CD4-positive, alpha-beta T cell (primary cell): ENCODE results near the gene TENT5C. TPM values are rescaled to one million over a fixed set of nuclear protein-coding genes. Genes with fewer than 3 reads are reported as not detected.

Experiments used
- ATAC-seq: fragments of 200-7000 bp; cut with Tn5 transposase; one replicate; pipeline ENCODE4 v1.10.0; 2022; ENCODE audit warnings: mild to moderate bottlenecking; ENCODE audit not compliant: poor library complexity
- CTCF ChIA-PET: fragments of 350-600 bp; sonication (Branson Sonifier 250); formaldehyde crosslinking; loops from one replicate; lab custom pipeline; 2021; ENCODE audit warnings: antibody characterized with exemption, inconsistent platforms; lab: Charles Lee
- POLR2A ChIA-PET: fragments of 350-600 bp; sonication (Branson Sonifier 250); formaldehyde crosslinking; loops from one replicate; lab custom pipeline; 2021; ENCODE audit warnings: antibody characterized with exemption, inconsistent platforms; lab: Charles Lee
- DNase-seq, 14 experiments: peaks; one replicate each; pipeline ENCODE4 v3.0.0-alpha.2; 2013 to 2020; ENCODE audit warnings: mixed read lengths in 2 of 14
- H3K27ac ChIP-seq, 2 donors: one replicate each; pipeline versions ENCODE4 v1.5.1 to v1.7.0; 2013; ENCODE audit warnings: low read length in 2 of 2, low read depth in 1 of 2, mild to moderate bottlenecking in 1 of 2
- H3K27me3 ChIP-seq, 2 experiments: 1 replicate in 1 of 2; 2 replicates in 1 of 2; pipeline versions ENCODE4 v1.6.1 to v1.7.0; 2013; ENCODE audit warnings: low read length in 2 of 2, control low read depth in 1 of 2, mild to moderate bottlenecking in 1 of 2, moderate library complexity in 1 of 2; ENCODE audit not compliant: insufficient read depth in 2 of 2, control insufficient read depth in 1 of 2
- H3K36me3 ChIP-seq: one replicate; pipeline ENCODE4 v1.6.1; 2013; ENCODE audit warnings: low read length, control low read depth; ENCODE audit not compliant: insufficient read depth
- H3K4me1 ChIP-seq: one replicate; pipeline ENCODE4 v1.6.1; 2013; ENCODE audit warnings: low read length, control low read depth; ENCODE audit not compliant: insufficient read depth
- H3K4me3 ChIP-seq: one replicate; pipeline ENCODE4 v1.5.1; 2013; ENCODE audit warnings: mild to moderate bottlenecking, low read length, moderate library complexity
- H3K9me3 ChIP-seq, 2 experiments: 1 replicate in 1 of 2; 2 replicates in 1 of 2; pipeline versions ENCODE4 v1.6.1 to v1.7.0; 2013; ENCODE audit warnings: low read length in 2 of 2, mild to moderate bottlenecking in 2 of 2, control low read depth in 1 of 2, moderate library complexity in 1 of 2; ENCODE audit not compliant: control insufficient read depth in 1 of 2, insufficient read depth in 1 of 2
- H3K27ac Mint-ChIP-seq: one replicate; pipeline ENCODE4 v1.8.0; 2020; ENCODE audit warnings: mixed read lengths
- H3K27me3 Mint-ChIP-seq: one replicate; pipeline ENCODE4 v1.8.0; 2021; ENCODE audit warnings: mixed read lengths
- H3K36me3 Mint-ChIP-seq: one replicate; pipeline ENCODE4 v1.8.0; 2021; ENCODE audit warnings: low read depth, mixed read lengths
- H3K4me1 Mint-ChIP-seq: one replicate; pipeline ENCODE4 v1.8.0; 2021; ENCODE audit warnings: low read depth, mixed read lengths
- H3K4me3 Mint-ChIP-seq: one replicate; pipeline ENCODE4 v1.8.0; 2020; ENCODE audit warnings: mild to moderate bottlenecking, mixed read lengths
- H3K9me3 Mint-ChIP-seq: one replicate; pipeline ENCODE4 v1.8.0; 2020; ENCODE audit warnings: mixed read lengths
- CTCF ChIP-seq: fragments of 200-600 bp; IDR thresholded peaks from one replicate; pipeline ENCODE4 v1.8.0; 2022; ENCODE audit warnings: antibody characterized with exemption, mild to moderate bottlenecking
- intact Hi-C, 2 experiments: fragments of 100-400 bp; cut with DNase I in 1 of 2; cut with micrococcal nuclease in 1 of 2; formaldehyde crosslinking; loops; one replicate each; pipeline versions ENCODE4 v1.15.1 to v1.9.0; 2023 to 2025; cut with DNase I, micrococcal nuclease
- total RNA-seq, 174 experiments: library from RNA in 2 of 174; stranded (reverse) in 2 of 174; gene quantifications; one replicate each; pipeline ENCODE4 v1.2.3 and lab custom pipeline; 2021 to 2026

Gene TENT5C
- total RNA-seq, 2 experiments from 2014 or later = 122 to 123 TPM

- no peaks in the 10 kb centered on the region for H3K9me3 Mint-ChIP-seq
- Histone ChIP-seq H3K27me3 (no peaks in the 10 kb centered on the region), H3K9me3 (no peaks in the 10 kb centered on the region), H3K4me3 (no peak overlapping the region), H3K36me3 (no peaks in the 10 kb centered on the region), H3K27ac (no peak overlapping the region), H3K4me1 (peaks cover 13% of the 10 kb centered on the region)
- no peak for TF ChIP-seq CTCF
- intact Hi-C loops = no loop called here
- H3K4me1 Mint-ChIP-seq = peaks cover 16% of the 10 kb centered on the region
- ChIA-PET CTCF (no interaction called here), POLR2A (interaction anchor here (0.6 kb wide), 1 partner anchor 126 kb away, joined by 3 read pairs; no protein-coding TSS in a partner anchor)
- ATAC-seq (no peak), DNase-seq (peak in 1 of 14 experiments; percentile 6)
- H3K27ac Mint-ChIP-seq = no peak overlapping the region
- no peaks in the 10 kb centered on the region for H3K36me3 Mint-ChIP-seq
- H3K4me3 Mint-ChIP-seq = no peak overlapping the region
- H3K27me3 Mint-ChIP-seq = no peaks in the 10 kb centered on the region
Observed at GRCh38 chr1:117577191-117577885, 28.5 kb upstream of the TENT5C start.

DNA sequence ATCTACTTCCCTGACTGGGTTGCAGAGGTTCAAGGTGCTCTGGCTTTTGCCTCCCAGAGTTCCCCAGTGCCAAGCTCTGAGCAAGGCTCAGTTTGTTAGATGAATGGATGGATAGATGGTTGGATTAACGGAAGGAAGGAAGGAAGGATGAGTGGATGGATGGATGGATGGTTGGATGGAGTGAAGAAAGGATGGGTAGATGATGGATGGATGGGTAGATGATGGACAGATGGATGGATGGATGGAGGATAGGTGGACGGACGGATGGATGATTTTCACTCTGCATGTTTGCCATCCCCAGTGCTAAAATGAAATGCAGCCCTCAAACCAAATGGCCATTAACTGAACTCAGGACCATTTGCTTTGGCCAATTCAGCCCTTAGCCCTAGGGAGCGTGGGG is 27.4 kb upstream of the TENT5C start:
- CTCF ChIA-PET = no interaction called here
- POLR2A ChIA-PET = no interaction called here
- Histone ChIP-seq H3K4me3 (no peak overlapping the region), H3K9me3 (no peaks in the 10 kb centered on the region), H3K27ac (no peak overlapping the region), H3K4me1 (peaks cover 2% of the 10 kb centered on the region), H3K36me3 (no peaks in the 10 kb centered on the region), H3K27me3 (no peaks in the 10 kb centered on the region)
- no peak overlapping the region for H3K4me3 Mint-ChIP-seq
- no peak for ATAC-seq
- H3K36me3 Mint-ChIP-seq = no peaks in the 10 kb centered on the region
- DNase-seq = no peak
- H3K4me1 Mint-ChIP-seq = peaks cover 5% of the 10 kb centered on the region
- H3K27ac Mint-ChIP-seq = no peak overlapping the region
- intact Hi-C loops = no loop called here
- H3K27me3 Mint-ChIP-seq = no peaks in the 10 kb centered on the region
- H3K9me3 Mint-ChIP-seq = no peaks in the 10 kb centered on the region
- TF ChIP-seq CTCF = no peak

DNA sequence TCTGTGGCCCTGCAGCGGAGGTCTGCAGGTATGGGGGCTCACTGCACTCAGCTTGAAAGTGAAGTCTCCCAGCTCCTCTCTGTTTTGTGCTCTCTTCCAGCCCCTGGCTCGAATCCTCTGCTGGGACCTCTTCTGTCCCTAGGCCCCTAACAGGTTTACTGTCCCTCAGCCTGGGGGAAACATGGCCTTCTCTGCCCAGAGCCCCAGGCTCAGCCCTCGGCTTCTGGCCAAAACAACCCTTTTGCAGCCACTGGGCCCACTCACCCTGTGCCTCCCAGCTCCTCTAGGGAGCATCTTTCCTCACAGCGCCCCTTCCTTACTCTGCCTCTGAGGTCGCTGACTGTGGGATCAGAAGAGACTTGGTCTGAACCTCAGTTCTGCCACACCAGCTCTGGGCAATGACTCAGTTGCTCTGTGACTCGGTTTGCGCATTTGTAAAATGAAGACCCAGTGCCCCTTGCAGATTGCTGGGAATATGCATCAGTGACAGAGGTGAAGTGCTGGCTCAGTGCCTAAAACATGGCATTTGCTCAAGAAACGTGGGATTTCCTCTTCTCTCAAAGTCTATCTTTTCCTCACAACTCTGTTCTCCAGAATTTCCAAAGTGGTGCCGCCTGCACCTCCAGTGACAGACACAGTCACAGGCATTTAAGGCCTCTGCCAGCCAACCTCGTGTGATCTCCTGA is 26.5 kb upstream of the TENT5C start:
- no peak for TF ChIP-seq CTCF
- Histone ChIP-seq H3K4me1 (no peaks in the 10 kb centered on the region), H3K27ac (no peak overlapping the region), H3K9me3 (no peaks in the 10 kb centered on the region), H3K4me3 (no peak overlapping the region), H3K27me3 (no peaks in the 10 kb centered on the region), H3K36me3 (no peaks in the 10 kb centered on the region)
- POLR2A ChIA-PET = no interaction called here
- H3K9me3 Mint-ChIP-seq = no peaks in the 10 kb centered on the region
- no peak for DNase-seq
- intact Hi-C loops = no loop called here
- no peak overlapping the region for H3K27ac Mint-ChIP-seq
- no peak overlapping the region for H3K4me3 Mint-ChIP-seq
- peaks cover 1% of the 10 kb centered on the region for H3K4me1 Mint-ChIP-seq
- no peak for ATAC-seq
- no peaks in the 10 kb centered on the region for H3K27me3 Mint-ChIP-seq
- H3K36me3 Mint-ChIP-seq = no peaks in the 10 kb centered on the region
- CTCF ChIA-PET = no interaction called here
